ENCODE results near the gene RYR3. TPM values are rescaled to one million over a fixed set of nuclear protein-coding genes. Genes with fewer than 3 reads are reported as not detected.

The RYR3 gene
- total and polyA plus RNA-seq, 2 donors (not counting 1 experiment from before 2014, with no cell fraction given) = not detected

GRCh38 chr15:33670567-33670966 is 359.8 kb downstream of the RYR3 start:
- Histone ChIP-seq H4K20me1 (ENCODE audit: control insufficient read depth, insufficient read depth, low read length, poor library complexity, severe bottlenecking) (no peaks in the 10 kb centered on the region), H3K27me3 (replicated peaks in 1 of 4; ENCODE audit: control extremely low read depth in 1 of 4, control insufficient read depth in 3 of 4, insufficient read depth in 4 of 4, low read length in 3 of 4) (peaks cover 0 to 2% (median 0%) of the 10 kb centered on the region in 4 experiments), H3K4me1 (ENCODE audit: control insufficient read depth in 2 of 2, insufficient read depth in 2 of 2, low read length in 2 of 2) (no peaks in the 10 kb centered on the region), H3K4me2 (replicated peaks; ENCODE audit: low read depth, low read length, poor library complexity, severe bottlenecking) (no peak overlapping the region), H2AFZ (ENCODE audit: insufficient read depth, low read depth, low read length, poor library complexity, severe bottlenecking) (no peak overlapping the region), H3K9ac (ENCODE audit: low read length) (no peak overlapping the region), H3K9me3 (ENCODE audit: control extremely low read depth in 1 of 3, control insufficient read depth in 2 of 3, insufficient read depth in 1 of 3, low read length in 2 of 3) (peaks cover 0 to 2% (median 0%) of the 10 kb centered on the region in 3 donors), H3K4me3 (ENCODE audit: control extremely low read depth in 1 of 5, extremely low read depth in 1 of 5, insufficient read depth in 1 of 5, low read depth in 2 of 5, low read length in 4 of 5) (no peak overlapping the region), H3K27ac (ENCODE audit: low read length in 2 of 2) (no peak overlapping the region), H3K79me2 (ENCODE audit: control insufficient read depth, insufficient read depth, low read length) (no peaks in the 10 kb centered on the region), H3K36me3 (replicated peaks in 1 of 2; ENCODE audit: control extremely low read depth in 1 of 2, control insufficient read depth in 1 of 2, extremely low read depth in 1 of 2, insufficient read depth in 2 of 2, low read length in 1 of 2) (no peaks in the 10 kb centered on the region)
- intact Hi-C loops (cut with micrococcal nuclease) = no loop called here
- no peak overlapping the region for H3K4me3 Mint-ChIP-seq
- no peaks in the 10 kb centered on the region for H3K9me3 Mint-ChIP-seq (ENCODE audit: insufficient read depth)
- ChIA-PET CTCF (no interaction called here), POLR2A (no interaction called here)
- DNase-seq (no peak), ATAC-seq (ENCODE audit: low read depth) (no peak)
- TF ChIP-seq EZH2 (IDR thresholded peaks at IDR 0.05; ENCODE audit: borderline replicate concordance, insufficient read depth, low read depth, low read length, poor library complexity, severe bottlenecking) (no peak), CTCF (IDR thresholded peaks at IDR 0.05) (no peak)
- peaks cover 19% of the 10 kb centered on the region for H3K27me3 Mint-ChIP-seq
- WGBS (ENCODE audit: insufficient coverage) = 100% methylated on average over 1 of the region's 3 CpGs
- H3K4me1 Mint-ChIP-seq = no peaks in the 10 kb centered on the region
- no peak overlapping the region for H3K27ac Mint-ChIP-seq

GRCh38 chr15:33671456-33671855 is 360.7 kb downstream of the RYR3 start:
- Histone ChIP-seq H3K9me3 (ENCODE audit: control extremely low read depth in 1 of 3, control insufficient read depth in 2 of 3, insufficient read depth in 1 of 3, low read length in 2 of 3) (peaks cover 0 to 2% (median 0%) of the 10 kb centered on the region in 3 donors), H3K27me3 (replicated peaks in 1 of 4; ENCODE audit: control extremely low read depth in 1 of 4, control insufficient read depth in 3 of 4, insufficient read depth in 4 of 4, low read length in 3 of 4) (peaks cover 0 to 2% (median 0%) of the 10 kb centered on the region in 4 experiments), H3K36me3 (replicated peaks in 1 of 2; ENCODE audit: control extremely low read depth in 1 of 2, control insufficient read depth in 1 of 2, extremely low read depth in 1 of 2, insufficient read depth in 2 of 2, low read length in 1 of 2) (no peaks in the 10 kb centered on the region), H3K4me3 (ENCODE audit: control extremely low read depth in 1 of 5, extremely low read depth in 1 of 5, insufficient read depth in 1 of 5, low read depth in 2 of 5, low read length in 4 of 5) (no peak overlapping the region), H3K4me2 (replicated peaks; ENCODE audit: low read depth, low read length, poor library complexity, severe bottlenecking) (no peak overlapping the region), H3K79me2 (ENCODE audit: control insufficient read depth, insufficient read depth, low read length) (no peaks in the 10 kb centered on the region), H4K20me1 (ENCODE audit: control insufficient read depth, insufficient read depth, low read length, poor library complexity, severe bottlenecking) (no peaks in the 10 kb centered on the region), H3K27ac (ENCODE audit: low read length in 2 of 2) (no peak overlapping the region), H3K4me1 (ENCODE audit: control insufficient read depth in 2 of 2, insufficient read depth in 2 of 2, low read length in 2 of 2) (no peaks in the 10 kb centered on the region), H2AFZ (ENCODE audit: insufficient read depth, low read depth, low read length, poor library complexity, severe bottlenecking) (no peak overlapping the region), H3K9ac (ENCODE audit: low read length) (no peak overlapping the region)
- TF ChIP-seq EZH2 (IDR thresholded peaks at IDR 0.05; ENCODE audit: borderline replicate concordance, insufficient read depth, low read depth, low read length, poor library complexity, severe bottlenecking) = no peak
- no peak for TF ChIP-seq CTCF (IDR thresholded peaks at IDR 0.05)
- no peaks in the 10 kb centered on the region for H3K4me1 Mint-ChIP-seq
- ATAC-seq (ENCODE audit: low read depth) = no peak
- 18% methylated on average over 3 of the region's 5 CpGs for WGBS (ENCODE audit: insufficient coverage)
- peaks cover 27% of the 10 kb centered on the region for H3K27me3 Mint-ChIP-seq
- no peak overlapping the region for H3K27ac Mint-ChIP-seq
- CTCF ChIA-PET = no interaction called here
- intact Hi-C loops (cut with micrococcal nuclease) = no loop called here
- POLR2A ChIA-PET = no interaction called here
- H3K4me3 Mint-ChIP-seq = no peak overlapping the region
- DNase-seq = peak; percentile 7
- no peaks in the 10 kb centered on the region for H3K9me3 Mint-ChIP-seq (ENCODE audit: insufficient read depth)
